Fibroblast of lung (primary cell): ENCODE data around the gene XPR1. TPM values are rescaled to one million over a fixed set of nuclear protein-coding genes. Genes with fewer than 3 reads are reported as not detected.

Source experiments
- DNase-seq, 2 donors: peaks; one replicate each; pipeline versions ENCODE4 v3.0.0 to v3.0.0-alpha.2; 2010; ENCODE audit warnings: low read depth in 2 of 2
- H2AFZ ChIP-seq: 2 replicates; pipeline ENCODE4 v1.5.1; 2012; ENCODE audit warnings: low read length, control low read depth, inconsistent platforms
- H3K27ac ChIP-seq: 2 replicates; pipeline ENCODE4 v1.5.1; 2011; ENCODE audit warnings: low read length, control low read depth; ENCODE audit not compliant: insufficient read depth
- H3K27me3 ChIP-seq: 2 replicates; pipeline ENCODE4 v1.5.1; 2011; ENCODE audit warnings: mild to moderate bottlenecking, low read length; ENCODE audit not compliant: control insufficient read depth, insufficient read depth
- H3K36me3 ChIP-seq: 2 replicates; pipeline ENCODE4 v1.5.1; 2011; ENCODE audit warnings: low read length; ENCODE audit not compliant: control insufficient read depth, insufficient read depth
- H3K4me1 ChIP-seq: 2 replicates; pipeline ENCODE4 v1.5.1; 2011; ENCODE audit warnings: low read length; ENCODE audit not compliant: control insufficient read depth, insufficient read depth; ENCODE audit errors: extremely low read depth
- H3K4me2 ChIP-seq: 2 replicates; pipeline ENCODE4 v1.5.1; 2011; ENCODE audit warnings: low read length, control low read depth; ENCODE audit not compliant: insufficient read depth; ENCODE audit errors: extremely low read depth
- H3K4me3 ChIP-seq, 4 experiments: fragments of 200-600 bp in 1 of 4; sonication (generic) in 1 of 4; replicated peaks in 1 of 4; 2 replicates each; pipeline ENCODE4 v1.5.1; 2011 to 2016; ENCODE audit warnings: low read length in 4 of 4, low read depth in 3 of 4, mild to moderate bottlenecking in 3 of 4, control low read depth in 2 of 4, inconsistent platforms in 1 of 4, mixed read lengths in 1 of 4; ENCODE audit not compliant: insufficient read depth in 1 of 4; ENCODE audit errors: control extremely low read depth in 1 of 4
- H3K79me2 ChIP-seq: 2 replicates; pipeline ENCODE4 v1.5.1; 2012; ENCODE audit warnings: mild to moderate bottlenecking, low read length, inconsistent platforms; ENCODE audit not compliant: control insufficient read depth, insufficient read depth
- H3K9ac ChIP-seq: 2 replicates; pipeline ENCODE4 v1.5.1; 2011; ENCODE audit warnings: mild to moderate bottlenecking, low read length, control low read depth; ENCODE audit not compliant: insufficient read depth
- H3K9me3 ChIP-seq: 2 replicates; pipeline ENCODE4 v1.5.1; 2012; ENCODE audit warnings: low read depth, low read length; ENCODE audit not compliant: control insufficient read depth, insufficient read depth
- H4K20me1 ChIP-seq: 2 replicates; pipeline ENCODE4 v1.5.1; 2011; ENCODE audit warnings: low read length; ENCODE audit not compliant: control insufficient read depth, insufficient read depth; ENCODE audit errors: extremely low read depth
- EZH2 ChIP-seq: IDR thresholded peaks from 2 replicates; pipeline ENCODE4 v1.5.1; 2012; ENCODE audit warnings: low read length, control low read depth, mild to moderate bottlenecking; ENCODE audit errors: missing control alignments
- polyA plus RNA-seq, 2 donors: library from polyadenylated mRNA; depleted of rRNA in 1 of 2; stranded (reverse) in 1 of 2; unstranded in 1 of 2; fragments of >200 nt; gene quantifications; 2 replicates each; pipeline ENCODE4 v1.2.1, GENCODE V29; 2011 to 2012; ENCODE audit warnings: missing spikeins in 1 of 2
- total RNA-seq: library from RNA; depleted of rRNA; stranded (reverse); fragments of >200 nt; gene quantifications from 2 replicates; pipeline ENCODE4 v1.2.1, GENCODE V29; 2014
- TF ChIP-seq, protein P1 (sequence below), 2 donors: IDR thresholded peaks in 1 of 2; conservative IDR thresholded peaks in 1 of 2; 1 replicate in 1 of 2; 2 replicates in 1 of 2; pipeline ENCODE4 v1.5.1; 2011 to 2012; ENCODE audit warnings: low read length in 2 of 2, control low read depth in 1 of 2, inconsistent platforms in 1 of 2, low read depth in 1 of 2, mild to moderate bottlenecking in 1 of 2

Gene XPR1
- total and polyA plus RNA-seq, 2 donors (not counting 1 experiment from before 2014, with no cell fraction given) = 18.4 to 31.5 TPM

- H3K4me2 ChIP-seq = no peak overlapping the region
- H3K79me2 ChIP-seq = no peaks in the 10 kb centered on the region
- H2AFZ ChIP-seq = no peak overlapping the region
- H3K9ac ChIP-seq = no peak overlapping the region
- TF ChIP-seq EZH2 = no peak
- TF ChIP-seq, protein P1, sequence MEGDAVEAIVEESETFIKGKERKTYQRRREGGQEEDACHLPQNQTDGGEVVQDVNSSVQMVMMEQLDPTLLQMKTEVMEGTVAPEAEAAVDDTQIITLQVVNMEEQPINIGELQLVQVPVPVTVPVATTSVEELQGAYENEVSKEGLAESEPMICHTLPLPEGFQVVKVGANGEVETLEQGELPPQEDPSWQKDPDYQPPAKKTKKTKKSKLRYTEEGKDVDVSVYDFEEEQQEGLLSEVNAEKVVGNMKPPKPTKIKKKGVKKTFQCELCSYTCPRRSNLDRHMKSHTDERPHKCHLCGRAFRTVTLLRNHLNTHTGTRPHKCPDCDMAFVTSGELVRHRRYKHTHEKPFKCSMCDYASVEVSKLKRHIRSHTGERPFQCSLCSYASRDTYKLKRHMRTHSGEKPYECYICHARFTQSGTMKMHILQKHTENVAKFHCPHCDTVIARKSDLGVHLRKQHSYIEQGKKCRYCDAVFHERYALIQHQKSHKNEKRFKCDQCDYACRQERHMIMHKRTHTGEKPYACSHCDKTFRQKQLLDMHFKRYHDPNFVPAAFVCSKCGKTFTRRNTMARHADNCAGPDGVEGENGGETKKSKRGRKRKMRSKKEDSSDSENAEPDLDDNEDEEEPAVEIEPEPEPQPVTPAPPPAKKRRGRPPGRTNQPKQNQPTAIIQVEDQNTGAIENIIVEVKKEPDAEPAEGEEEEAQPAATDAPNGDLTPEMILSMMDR (conservative IDR thresholded peaks at IDR 0.05 in 1 of 2, IDR thresholded peaks at IDR 0.05 in 1 of 2; ENCODE audit: low read depth in 1 of 2, low read length in 2 of 2) = no peak
- H4K20me1 ChIP-seq = no peaks in the 10 kb centered on the region
- H3K36me3 ChIP-seq = no peaks in the 10 kb centered on the region
- no peaks in the 10 kb centered on the region for H3K27me3 ChIP-seq
- no peak for DNase-seq
- H3K4me1 ChIP-seq = no peaks in the 10 kb centered on the region
- H3K4me3 ChIP-seq = no peak overlapping the region
- H3K27ac ChIP-seq = no peak overlapping the region
- H3K9me3 ChIP-seq = no peaks in the 10 kb centered on the region
These were observed 30.9 kb downstream of the XPR1 start for GRCh38 chr1:180662709-180663108.

GRCh38 chr1:180670681-180671080 is 38.9 kb downstream of the XPR1 start:
- TF ChIP-seq EZH2 = no peak
- TF ChIP-seq, protein P1 (conservative IDR thresholded peaks at IDR 0.05 in 1 of 2, IDR thresholded peaks at IDR 0.05 in 1 of 2; ENCODE audit: low read depth in 1 of 2, low read length in 2 of 2) = no peak
- Histone ChIP-seq H3K4me2 (no peak overlapping the region), H3K27me3 (no peaks in the 10 kb centered on the region), H3K9ac (no peak overlapping the region), H3K27ac (no peak overlapping the region), H2AFZ (no peak overlapping the region), H3K9me3 (no peaks in the 10 kb centered on the region), H3K4me3 (no peak overlapping the region), H3K4me1 (no peaks in the 10 kb centered on the region), H3K36me3 (no peaks in the 10 kb centered on the region), H3K79me2 (no peaks in the 10 kb centered on the region), H4K20me1 (no peaks in the 10 kb centered on the region)
- no peak for DNase-seq

GRCh38 chr1:180672105-180672504 is 40.3 kb downstream of the XPR1 start:
- Histone ChIP-seq H3K27ac (no peak overlapping the region), H3K9ac (no peak overlapping the region), H3K4me3 (no peak overlapping the region), H3K9me3 (no peaks in the 10 kb centered on the region), H4K20me1 (no peaks in the 10 kb centered on the region), H3K27me3 (no peaks in the 10 kb centered on the region), H2AFZ (no peak overlapping the region), H3K4me1 (no peaks in the 10 kb centered on the region), H3K79me2 (no peaks in the 10 kb centered on the region), H3K4me2 (no peak overlapping the region), H3K36me3 (no peaks in the 10 kb centered on the region)
- peak in 1 of 2 donors; percentile 43 for DNase-seq
- no peak for TF ChIP-seq EZH2
- TF ChIP-seq, protein P1 (conservative IDR thresholded peaks at IDR 0.05 in 1 of 2, IDR thresholded peaks at IDR 0.05 in 1 of 2; ENCODE audit: low read depth in 1 of 2, low read length in 2 of 2) = no peak
